ENCODE data around the gene RTN4R.
"Not testable (repeated sequence)": the region's sequence is repeated elsewhere in the genome, so short reads cannot be mapped to it uniquely, and the experiment has no call there.

RTN4R gene

GRCh38 chr22:20268279-20269012 lies at the start of gene RTN4R:
TSS of gene RTN4R (minus strand) at chr22:20268318. CDS start at chr22:20268092, 226 bp downstream.
- DNase-seq = peak; percentile 80

DNA sequence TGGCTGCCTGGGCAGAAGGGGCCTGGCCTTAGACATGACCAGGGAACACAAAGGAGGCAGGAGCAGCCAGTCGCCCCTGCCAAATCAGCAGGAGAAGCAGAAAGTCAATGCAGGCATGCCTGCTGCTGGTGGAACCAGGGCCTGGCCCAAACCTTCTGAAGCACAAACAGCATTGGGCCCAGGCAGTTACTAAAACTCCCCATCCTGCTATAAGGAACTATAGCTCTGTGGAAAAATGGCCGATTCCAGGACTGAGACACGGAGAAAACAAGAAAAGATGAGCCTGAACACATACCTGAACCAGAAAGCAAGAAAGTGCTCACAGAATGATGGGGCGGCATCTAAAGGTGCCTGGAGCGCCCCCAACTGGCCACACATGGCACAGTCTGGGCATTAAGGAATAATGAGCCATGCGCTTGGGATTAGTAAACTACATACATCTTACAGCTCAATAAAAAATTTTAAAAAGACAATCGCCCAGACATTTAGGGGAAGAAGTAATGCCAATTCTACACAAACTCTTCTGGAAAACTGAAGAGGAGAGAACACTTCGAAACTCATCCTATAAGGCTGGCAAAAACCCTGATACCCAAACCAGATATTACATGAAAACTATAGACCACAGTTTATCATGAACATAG lies 49.4 kb upstream of the RTN4R start:
- peak; percentile 21 for DNase-seq

DNA sequence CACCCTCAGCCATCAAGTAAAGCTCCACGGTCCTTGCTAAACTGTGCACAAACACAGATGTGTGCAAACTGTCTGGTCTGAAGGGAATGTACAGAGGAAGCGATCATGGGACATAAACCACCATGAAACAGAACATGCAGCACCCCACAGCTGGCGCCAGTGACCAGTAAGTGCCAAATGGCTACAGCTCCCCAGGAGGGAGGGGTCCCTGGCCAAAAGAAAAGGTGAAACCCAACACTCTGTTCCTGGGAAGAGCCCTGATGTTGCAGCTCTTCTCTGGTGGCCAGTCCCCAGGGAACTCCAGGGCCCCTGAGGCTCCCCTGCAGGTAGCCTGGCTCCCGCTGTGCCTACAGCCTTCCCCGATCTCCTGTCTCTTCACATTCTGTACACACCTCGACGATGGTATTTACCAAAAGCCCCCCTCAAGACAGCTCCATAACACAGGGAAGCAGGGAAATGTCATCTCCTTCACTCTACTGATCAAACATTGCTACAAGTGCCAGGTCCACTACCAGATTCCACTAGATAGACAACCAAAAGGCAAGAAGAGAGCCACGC lies 48.8 kb upstream of the RTN4R start:
- DNase-seq = peak; percentile 25

DNA sequence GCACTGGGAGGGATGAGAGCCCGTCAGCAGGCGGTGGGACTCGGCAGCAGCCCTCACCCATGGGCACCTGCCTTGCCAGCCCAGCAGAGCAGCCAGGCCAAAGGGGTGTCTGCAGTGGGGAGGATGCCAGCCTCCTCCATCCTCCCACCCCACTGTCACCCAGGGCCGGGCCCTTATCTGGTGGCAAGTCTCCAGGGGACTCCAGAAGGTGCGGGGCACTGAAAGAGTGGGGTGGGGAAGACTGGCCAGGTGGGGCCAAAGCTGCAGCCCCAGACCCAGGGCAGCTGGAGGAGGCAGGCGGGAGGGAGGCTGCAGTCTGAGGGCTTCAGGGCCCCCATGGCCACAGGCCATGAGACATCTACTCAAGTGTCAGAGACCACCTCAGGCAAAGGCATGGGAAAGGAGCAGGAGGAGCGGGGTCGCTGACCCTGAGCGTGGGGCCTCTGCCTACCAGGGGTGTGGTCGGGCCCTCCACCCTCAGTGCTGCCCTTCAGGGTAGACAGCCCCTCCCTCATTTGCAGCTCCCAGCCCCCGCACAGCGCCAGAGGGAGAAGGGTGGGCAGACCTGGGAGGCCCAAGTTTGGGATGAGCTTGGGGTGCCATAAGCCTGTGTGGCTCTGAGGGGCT lies 48.2 kb upstream of the RTN4R start:
- peak; percentile 19 for DNase-seq

- peak; percentile 34 for DNase-seq
These were observed 47.5 kb upstream of the RTN4R start for GRCh38 chr22:20315337-20316216.

- DNase-seq = peak; percentile 6
These were observed 46.7 kb upstream of the RTN4R start for GRCh38 chr22:20314741-20315336.

- DNase-seq = peak; percentile 9
These were observed 46.1 kb upstream of the RTN4R start for GRCh38 chr22:20314206-20314605.

GRCh38 chr22:20313306-20314077 lies 45.4 kb upstream of the RTN4R start:
- DNase-seq = peak; percentile 29

- DNase-seq = peak; percentile 40
These were observed 44.5 kb upstream of the RTN4R start for GRCh38 chr22:20312396-20313191.

GRCh38 chr22:20311249-20312062 lies 43.3 kb upstream of the RTN4R start:
- DNase-seq = peak; percentile 33

DNA sequence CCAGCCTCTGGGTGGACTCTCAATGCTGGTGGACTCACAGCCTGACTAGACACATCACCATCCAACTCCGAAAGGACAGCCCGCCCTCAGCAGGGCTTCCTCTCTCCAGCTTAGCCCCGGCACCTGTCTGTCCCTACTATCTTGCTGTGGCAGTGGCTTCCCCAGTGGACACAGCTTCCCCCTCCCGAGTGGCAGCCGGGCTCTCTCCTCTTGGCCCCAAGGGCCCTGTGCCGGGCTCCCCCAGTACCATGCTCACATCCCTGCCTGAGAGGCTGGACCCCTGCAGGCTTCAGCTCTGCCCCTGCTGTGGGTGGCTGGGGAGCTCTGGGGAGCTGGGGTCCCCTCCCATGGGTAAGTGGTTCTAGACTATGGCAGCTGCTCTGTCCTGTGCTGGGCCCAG lies 42.7 kb upstream of the RTN4R start:
- not testable (repeated sequence) for DNase-seq

- DNase-seq = not testable (repeated sequence)
These were observed 42.1 kb upstream of the RTN4R start for GRCh38 chr22:20310180-20310579.

- DNase-seq = not testable (repeated sequence)
These were observed 40.9 kb upstream of the RTN4R start for GRCh38 chr22:20308806-20309650.

DNA sequence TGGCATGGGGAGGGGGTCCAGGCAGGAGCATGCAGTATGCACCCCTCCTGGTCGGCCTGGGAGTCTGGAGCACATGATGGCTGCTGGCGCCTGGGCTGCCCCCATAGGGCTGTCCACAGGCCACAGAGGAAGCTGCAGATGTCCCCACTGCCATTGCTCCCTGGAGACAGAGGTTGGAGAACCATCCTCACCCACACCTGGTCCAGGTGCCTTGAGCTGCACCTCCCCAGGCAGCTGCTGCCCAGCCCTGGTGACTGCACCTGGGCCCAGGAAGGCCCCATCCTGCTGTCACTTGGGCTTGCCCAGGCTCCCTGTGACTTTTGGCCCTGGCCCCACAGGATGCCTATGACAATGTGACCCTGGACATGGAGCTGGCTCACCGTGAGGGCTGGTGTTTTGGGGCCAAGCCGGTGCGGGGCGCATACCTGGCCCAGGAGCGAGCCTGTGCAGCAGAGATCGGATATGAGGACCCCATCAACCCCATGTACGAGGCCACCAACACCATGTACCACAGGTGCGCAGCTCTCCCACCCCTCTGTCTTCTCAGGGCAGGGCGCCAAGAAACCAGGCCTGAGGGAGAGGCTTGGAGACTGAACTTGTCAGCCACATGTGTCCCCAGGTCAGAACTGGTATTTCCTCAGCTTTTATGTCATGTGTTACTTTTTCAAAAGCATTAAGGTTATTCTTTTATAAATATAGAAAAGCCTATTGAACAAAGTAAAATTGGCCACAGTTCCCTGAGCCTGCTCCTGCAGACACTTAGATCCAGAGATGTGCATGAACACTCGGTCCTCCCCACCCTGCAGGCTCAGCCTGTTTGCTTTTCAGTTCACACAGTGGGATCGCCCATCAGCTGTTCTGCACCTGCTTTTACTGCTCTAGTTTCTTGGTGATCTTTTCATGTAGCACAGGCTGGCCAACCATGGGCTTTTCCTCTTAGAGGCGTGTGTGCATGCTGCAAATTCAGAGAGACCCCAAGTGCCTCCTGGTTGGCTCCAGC lies 39.6 kb upstream of the RTN4R start:
- not testable (repeated sequence) for DNase-seq

- not testable (repeated sequence) for DNase-seq
These were observed 38.7 kb upstream of the RTN4R start for GRCh38 chr22:20306646-20307447.
